Ecto neural progenitor cell (in vitro differentiated cells): ENCODE data around the gene THBS2.
"Not testable (repeated sequence)": the region's sequence is repeated elsewhere in the genome, so short reads cannot be mapped to it uniquely, and the experiment has no call there.

ENCODE experiments used
- DNase-seq: peaks from one replicate; pipeline ENCODE4 v3.0.0-alpha.2; 2018; ENCODE audit warnings: low spot score

Gene THBS2

GRCh38 chr6:169210611-169211010 lies 43.0 kb downstream of the THBS2 start:
- DNase-seq, result no peak

- DNase-seq, result no peak
Measured at GRCh38 chr6:169208011-169208410, 45.6 kb downstream of the THBS2 start.

GRCh38 chr6:169207482-169207881 lies 46.2 kb downstream of the THBS2 start:
- DNase-seq, result no peak

- no peak for DNase-seq
Measured at GRCh38 chr6:169205176-169206160, 48.2 kb downstream of the THBS2 start.

GRCh38 chr6:169204167-169204566 lies 49.5 kb downstream of the THBS2 start:
- no peak for DNase-seq

GRCh38 chr6:169201985-169202384 lies 51.7 kb downstream of the THBS2 start:
- no peak for DNase-seq

GRCh38 chr6:169200893-169201514 lies 52.6 kb downstream of the THBS2 start:
- no peak for DNase-seq

- no peak for DNase-seq
Measured at GRCh38 chr6:169199625-169200335, 53.9 kb downstream of the THBS2 start.

GRCh38 chr6:169198885-169199284 lies 54.8 kb downstream of the THBS2 start:
- no peak for DNase-seq

GRCh38 chr6:169197929-169198328 lies 55.7 kb downstream of the THBS2 start:
- not testable (repeated sequence) for DNase-seq

- not testable (repeated sequence) for DNase-seq
Measured at GRCh38 chr6:169196279-169196678, 57.4 kb downstream of the THBS2 start.

- DNase-seq, result no peak
Measured at GRCh38 chr6:169194737-169195136, 58.9 kb downstream of the THBS2 start.

GRCh38 chr6:169190970-169191369 lies 62.7 kb downstream of the THBS2 start:
- DNase-seq, result no peak

- no peak for DNase-seq
Measured at GRCh38 chr6:169190144-169190584, 63.5 kb downstream of the THBS2 start.

GRCh38 chr6:169189686-169190085 lies 64.0 kb downstream of the THBS2 start:
- DNase-seq, result no peak

- no peak for DNase-seq
Measured at GRCh38 chr6:169189182-169189581, 64.5 kb downstream of the THBS2 start.

- no peak for DNase-seq
Measured at GRCh38 chr6:169188475-169188874, 65.2 kb downstream of the THBS2 start.

GRCh38 chr6:169188051-169188470 lies 65.6 kb downstream of the THBS2 start:
- DNase-seq, result no peak

- DNase-seq, result no peak
Measured at GRCh38 chr6:169186496-169187169, 67.0 kb downstream of the THBS2 start.

GRCh38 chr6:169185692-169186485 lies 67.8 kb downstream of the THBS2 start:
- DNase-seq, result no peak

- DNase-seq, result no peak
Measured at GRCh38 chr6:169185011-169185521, 68.6 kb downstream of the THBS2 start.
